SU-DHL-6 (cell line): Measurements from ENCODE around the gene HOXC6.

Experiments
- CTCF ChIP-seq: fragments of 200-600 bp; sonication (generic); IDR thresholded peaks from one replicate; pipeline ENCODE4 v1.5.1; 2017; ENCODE audit warnings: antibody characterized with exemption, mild to moderate bottlenecking, low read length, moderate library complexity; ENCODE audit not compliant: insufficient read depth, poor library complexity, severe bottlenecking
- EZH2phosphoT487 ChIP-seq: fragments of 200-600 bp; sonication (generic), shearing (Covaris generic); conservative IDR thresholded peaks from 2 replicates; pipeline ENCODE4 v1.6.1; 2018; ENCODE audit warnings: mild to moderate bottlenecking, antibody characterized with exemption, low read length, moderate library complexity, mixed read lengths

- TF ChIP-seq CTCF (no peak), EZH2phosphoT487 (no peak)
Observed at GRCh38 chr12:54034785-54035310, 6.6 kb downstream of the HOXC6 start.
